ENCODE results near the gene B3GAT1.

B3GAT1 gene

DNA sequence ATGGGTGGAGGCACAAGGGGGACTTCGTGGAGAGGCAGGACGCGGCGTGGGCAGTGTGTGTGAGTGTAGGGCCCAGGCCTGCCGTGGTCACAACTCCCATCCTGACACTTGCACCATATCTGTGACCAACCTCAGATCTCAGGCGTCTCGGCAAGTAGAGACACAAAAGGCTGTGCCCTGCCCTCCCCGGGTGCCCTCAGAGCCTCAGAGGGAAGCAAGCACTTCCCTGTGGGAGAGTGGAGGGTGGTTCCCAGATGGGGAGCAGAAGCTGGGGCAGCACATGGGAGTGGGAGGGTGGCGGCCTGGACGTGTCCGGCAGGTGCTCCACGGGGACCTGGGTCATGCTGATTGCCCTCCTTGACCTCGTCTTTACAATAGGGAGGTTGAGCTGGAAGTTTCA, 20.4 kb downstream of the B3GAT1 start:
- H3K4me1 ChIP-seq (ENCODE audit: control insufficient read depth in 1 of 2, insufficient read depth in 1 of 2, low read depth in 1 of 2, low read length in 1 of 2): no peaks in the 10 kb centered on the region
- no peaks in the 10 kb centered on the region for H3K36me3 ChIP-seq
- peaks cover 16% of the 10 kb centered on the region for H3K27me3 ChIP-seq
- TF ChIP-seq, protein P1, sequence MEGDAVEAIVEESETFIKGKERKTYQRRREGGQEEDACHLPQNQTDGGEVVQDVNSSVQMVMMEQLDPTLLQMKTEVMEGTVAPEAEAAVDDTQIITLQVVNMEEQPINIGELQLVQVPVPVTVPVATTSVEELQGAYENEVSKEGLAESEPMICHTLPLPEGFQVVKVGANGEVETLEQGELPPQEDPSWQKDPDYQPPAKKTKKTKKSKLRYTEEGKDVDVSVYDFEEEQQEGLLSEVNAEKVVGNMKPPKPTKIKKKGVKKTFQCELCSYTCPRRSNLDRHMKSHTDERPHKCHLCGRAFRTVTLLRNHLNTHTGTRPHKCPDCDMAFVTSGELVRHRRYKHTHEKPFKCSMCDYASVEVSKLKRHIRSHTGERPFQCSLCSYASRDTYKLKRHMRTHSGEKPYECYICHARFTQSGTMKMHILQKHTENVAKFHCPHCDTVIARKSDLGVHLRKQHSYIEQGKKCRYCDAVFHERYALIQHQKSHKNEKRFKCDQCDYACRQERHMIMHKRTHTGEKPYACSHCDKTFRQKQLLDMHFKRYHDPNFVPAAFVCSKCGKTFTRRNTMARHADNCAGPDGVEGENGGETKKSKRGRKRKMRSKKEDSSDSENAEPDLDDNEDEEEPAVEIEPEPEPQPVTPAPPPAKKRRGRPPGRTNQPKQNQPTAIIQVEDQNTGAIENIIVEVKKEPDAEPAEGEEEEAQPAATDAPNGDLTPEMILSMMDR (IDR thresholded peaks at IDR 0.05): no peak
- H3K9me3 ChIP-seq: no peaks in the 10 kb centered on the region
- H3K27ac ChIP-seq: no peak overlapping the region
- H3K4me3 ChIP-seq (ENCODE audit: low read depth in 1 of 2, low read length in 1 of 2): no peak overlapping the region

DNA sequence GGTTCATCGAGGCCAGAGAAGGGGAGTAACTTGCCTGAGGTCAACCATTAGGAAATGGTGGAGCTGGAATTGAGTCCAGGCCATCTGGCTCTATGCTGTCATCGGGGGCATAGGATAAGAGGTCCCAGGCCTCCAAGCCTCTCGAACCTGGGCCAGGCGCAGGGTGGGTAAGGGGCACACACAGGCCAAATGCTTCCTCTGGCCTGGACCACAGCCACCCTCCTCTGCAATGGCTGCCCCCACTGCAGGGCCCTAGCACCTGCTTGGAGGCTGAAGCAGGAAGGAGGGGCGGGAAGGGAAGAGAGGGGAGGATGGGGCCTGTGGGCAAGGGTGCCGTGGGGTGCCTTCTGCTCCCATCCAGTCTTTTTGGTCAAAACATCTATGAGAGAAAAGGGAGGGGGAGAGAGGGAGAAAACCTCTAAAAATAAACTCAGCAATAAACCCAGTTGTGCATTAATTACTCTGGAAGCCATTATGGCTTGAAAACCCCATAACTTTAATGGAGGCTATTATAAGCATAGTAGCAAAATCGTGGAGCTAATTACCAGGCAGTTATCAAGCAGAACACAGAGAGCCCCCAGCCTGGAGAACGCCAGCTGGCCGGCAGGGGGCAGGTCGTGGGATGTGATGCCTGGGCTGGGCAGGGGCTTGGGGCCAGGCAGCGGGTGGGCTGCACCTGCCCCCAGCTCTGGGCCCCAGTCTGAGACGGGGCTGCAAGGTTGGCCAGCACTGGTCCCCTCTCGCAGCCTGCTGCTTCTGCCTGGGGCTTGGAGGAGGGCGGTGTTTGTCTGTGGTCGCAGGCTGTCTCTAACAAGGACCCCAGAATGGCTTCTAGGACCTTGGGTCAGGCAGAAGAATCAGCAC, 21.1 kb downstream of the B3GAT1 start:
- H3K9me3 ChIP-seq: no peaks in the 10 kb centered on the region
- TF ChIP-seq, protein P1 (IDR thresholded peaks at IDR 0.05): no peak
- no peak overlapping the region for H3K27ac ChIP-seq
- H3K36me3 ChIP-seq: no peaks in the 10 kb centered on the region
- no peaks in the 10 kb centered on the region for H3K4me1 ChIP-seq (ENCODE audit: control insufficient read depth in 1 of 2, insufficient read depth in 1 of 2, low read depth in 1 of 2, low read length in 1 of 2)
- peaks cover 23% of the 10 kb centered on the region for H3K27me3 ChIP-seq
- H3K4me3 ChIP-seq (ENCODE audit: low read depth in 1 of 2, low read length in 1 of 2): no peak overlapping the region

DNA sequence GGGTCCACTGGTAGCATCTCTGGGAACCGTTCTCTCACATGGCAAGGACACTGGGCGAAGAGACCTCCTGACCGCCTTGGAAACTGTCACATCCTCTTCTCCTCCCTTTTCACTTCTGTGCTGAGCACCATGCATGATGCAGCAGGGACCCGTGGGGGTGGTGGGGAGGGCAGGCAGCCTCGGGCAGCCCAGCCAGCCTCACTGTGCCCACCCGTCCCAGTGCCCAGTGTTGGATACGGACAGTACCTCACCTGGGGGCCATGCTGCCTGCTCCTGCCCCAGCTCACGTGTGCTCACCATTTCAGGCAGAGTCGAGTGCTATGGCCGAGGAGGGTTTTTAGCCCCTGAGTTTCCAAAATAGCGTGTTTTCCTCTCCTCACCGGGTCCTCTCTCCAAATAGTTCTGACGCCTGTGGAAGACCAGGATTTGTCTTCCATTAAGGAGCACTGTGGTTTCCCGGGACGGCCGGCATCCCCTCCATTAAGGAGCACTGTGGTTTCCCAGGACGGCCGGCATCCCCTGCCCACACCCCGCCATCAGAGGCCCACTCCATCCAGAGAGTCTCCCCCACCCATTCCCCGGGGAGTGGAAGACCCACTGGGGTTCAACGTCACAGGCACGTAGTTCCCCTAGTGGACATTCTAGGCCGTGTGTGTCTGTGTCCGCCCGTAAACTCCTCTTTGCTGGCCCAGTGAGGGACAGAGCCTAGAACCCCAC, 22.4 kb downstream of the B3GAT1 start:
- H3K4me3 ChIP-seq (ENCODE audit: low read depth in 1 of 2, low read length in 1 of 2): no peak overlapping the region
- TF ChIP-seq, protein P1 (IDR thresholded peaks at IDR 0.05): no peak
- H3K27ac ChIP-seq: no peak overlapping the region
- H3K4me1 ChIP-seq (ENCODE audit: control insufficient read depth in 1 of 2, insufficient read depth in 1 of 2, low read depth in 1 of 2, low read length in 1 of 2): no peaks in the 10 kb centered on the region
- H3K9me3 ChIP-seq: no peaks in the 10 kb centered on the region
- peaks cover 28% of the 10 kb centered on the region for H3K27me3 ChIP-seq
- H3K36me3 ChIP-seq: no peaks in the 10 kb centered on the region

DNA sequence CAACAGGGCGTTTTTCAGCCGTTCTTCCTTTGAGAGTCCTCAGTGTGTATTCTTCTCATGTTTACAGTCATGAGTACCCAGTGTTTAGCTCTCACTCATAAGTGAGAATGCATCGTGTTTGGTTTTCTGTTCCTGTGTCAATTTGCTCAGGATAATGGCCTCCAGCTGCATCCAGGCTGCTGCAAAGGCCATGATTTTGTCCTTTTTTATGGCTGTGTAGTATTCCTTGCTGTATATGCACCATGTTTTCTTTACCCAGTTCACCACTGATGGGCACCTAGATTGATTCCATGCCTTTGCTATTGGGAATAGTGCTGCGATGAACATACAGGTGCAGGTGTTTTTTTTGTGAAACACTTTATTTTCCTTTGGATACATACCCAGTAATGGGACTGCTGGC, 23.5 kb downstream of the B3GAT1 start:
- Histone ChIP-seq H3K4me3 (ENCODE audit: low read depth in 1 of 2, low read length in 1 of 2) (no peak overlapping the region), H3K9me3 (no peaks in the 10 kb centered on the region), H3K36me3 (no peaks in the 10 kb centered on the region), H3K27ac (no peak overlapping the region), H3K27me3 (peaks cover 23% of the 10 kb centered on the region), H3K4me1 (ENCODE audit: control insufficient read depth in 1 of 2, insufficient read depth in 1 of 2, low read depth in 1 of 2, low read length in 1 of 2) (no peaks in the 10 kb centered on the region)
- TF ChIP-seq, protein P1 (IDR thresholded peaks at IDR 0.05): no peak

DNA sequence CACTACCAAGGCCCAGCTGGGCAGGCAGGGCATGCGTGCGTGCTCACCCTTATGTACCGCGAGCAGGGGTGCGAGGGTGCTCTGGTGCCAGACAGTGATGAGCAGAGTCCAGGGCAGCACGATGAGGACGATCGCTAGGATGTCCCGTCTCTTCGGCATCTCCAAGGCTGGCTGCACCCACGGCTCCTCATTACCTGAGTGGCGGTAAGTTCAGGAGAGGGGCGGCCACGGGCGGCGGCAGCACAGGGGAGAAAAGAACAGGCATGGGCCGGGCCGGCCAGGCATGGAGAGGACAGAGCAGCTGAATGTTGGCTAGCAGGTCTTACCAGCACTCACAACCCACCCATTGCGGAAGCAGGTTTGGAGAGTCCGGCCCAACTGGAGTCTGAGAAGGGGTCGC, 24.5 kb downstream of the B3GAT1 start:
- TF ChIP-seq, protein P1 (IDR thresholded peaks at IDR 0.05): no peak
- Histone ChIP-seq H3K9me3 (no peaks in the 10 kb centered on the region), H3K27me3 (peaks cover 19% of the 10 kb centered on the region), H3K27ac (no peak overlapping the region), H3K4me3 (ENCODE audit: low read depth in 1 of 2, low read length in 1 of 2) (no peak overlapping the region), H3K4me1 (ENCODE audit: control insufficient read depth in 1 of 2, insufficient read depth in 1 of 2, low read depth in 1 of 2, low read length in 1 of 2) (no peaks in the 10 kb centered on the region), H3K36me3 (no peaks in the 10 kb centered on the region)
